SKM-1 treated with dmso at 0.1 percent for 144 hours (cell line): ENCODE results near the gene SMARCC2.
"Not testable (repeated sequence)": the region's sequence is repeated elsewhere in the genome, so short reads cannot be mapped to it uniquely, and the experiment has no call there.

ENCODE experiments used
- DNase-seq: peaks from one replicate; lab custom pipeline; 2025; ENCODE audit not compliant: unreplicated experiment; lab: John Stamatoyannopoulos, UW

SMARCC2 gene

GRCh38 chr12:56165369-56165768, 23.9 kb downstream of the SMARCC2 start:
- no peak for DNase-seq

GRCh38 chr12:56164345-56164729, 24.9 kb downstream of the SMARCC2 start:
- no peak for DNase-seq

DNA sequence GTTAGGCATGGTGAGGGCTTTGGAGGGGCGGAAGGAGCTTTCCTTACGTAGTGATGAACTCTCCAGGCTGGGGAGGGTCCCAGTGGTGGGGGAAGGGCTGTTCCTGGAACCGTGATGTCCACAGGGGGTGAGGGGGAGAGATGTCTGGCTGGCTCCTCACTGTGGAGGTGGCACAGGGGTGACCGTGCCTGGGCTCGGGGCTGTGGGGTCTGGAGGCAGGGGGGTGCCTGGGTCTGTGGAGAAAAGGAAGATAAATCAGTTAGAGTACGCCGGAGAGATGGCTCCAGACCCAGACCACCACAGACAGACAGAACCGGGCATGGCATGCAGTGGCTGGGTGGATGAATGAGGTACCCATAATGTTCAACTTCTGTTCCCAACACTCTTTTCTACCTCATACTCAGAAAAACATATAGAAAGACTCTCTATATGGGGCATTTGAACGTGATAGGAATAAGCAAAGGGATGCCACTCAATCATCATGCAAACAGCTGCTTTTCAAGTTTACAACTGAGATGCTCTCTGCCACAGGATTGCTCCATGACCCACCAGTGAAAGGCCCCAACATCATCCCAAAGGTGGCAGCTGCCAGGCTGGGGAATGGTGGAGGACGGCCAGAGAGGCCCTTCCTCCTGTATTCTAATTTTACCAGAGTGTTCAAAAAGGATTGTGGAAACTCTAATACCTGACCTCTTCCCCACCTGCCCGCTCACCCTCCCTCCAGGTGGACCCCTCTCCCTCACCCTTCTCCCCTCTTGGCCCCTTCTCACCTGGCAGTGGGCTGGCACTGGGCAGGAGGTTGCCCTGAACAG, 25.5 kb downstream of the SMARCC2 start:
- DNase-seq, result no peak

DNA sequence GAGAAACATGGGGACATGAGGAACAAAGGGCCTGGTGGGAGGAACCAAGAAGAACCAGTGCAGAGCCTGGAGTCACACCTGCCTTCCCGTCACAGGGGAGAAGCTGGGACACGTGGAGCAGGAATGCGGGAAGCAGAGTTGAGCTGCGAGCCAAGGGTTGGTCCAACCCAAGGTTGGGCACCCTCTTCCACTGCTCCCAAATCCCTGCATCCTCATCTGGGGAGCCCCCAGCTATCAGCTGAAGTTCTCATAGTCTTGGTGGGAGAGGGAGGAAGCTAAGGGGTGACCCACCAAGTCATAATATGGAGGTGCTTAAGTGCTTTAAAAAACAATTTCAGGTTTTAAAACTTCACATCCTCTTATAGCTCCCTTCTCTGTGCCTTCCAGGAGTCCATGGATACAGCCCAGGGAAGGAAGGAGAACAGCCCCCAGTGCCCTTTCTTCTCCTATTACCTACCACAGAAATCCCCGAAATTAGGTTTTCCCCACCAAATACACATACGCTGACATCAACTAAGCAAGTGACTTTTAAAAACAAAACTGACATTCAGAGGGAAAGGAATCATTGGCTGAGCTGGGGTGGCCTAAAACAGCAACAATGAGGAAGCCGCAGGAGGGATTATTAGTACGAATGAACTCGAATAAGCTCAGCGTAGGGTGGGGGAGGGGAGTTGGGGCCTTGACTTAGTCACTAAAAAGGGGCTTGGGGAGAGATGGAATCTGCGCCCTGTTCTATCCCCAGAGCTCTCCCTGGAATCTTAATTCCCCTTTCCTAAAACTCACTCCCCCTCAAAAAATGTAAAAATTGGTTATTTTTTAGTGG, 26.6 kb downstream of the SMARCC2 start:
- DNase-seq, result no peak

GRCh38 chr12:56161690-56162351, 27.5 kb downstream of the SMARCC2 start:
- no peak for DNase-seq

GRCh38 chr12:56160894-56161689, 28.2 kb downstream of the SMARCC2 start:
- DNase-seq, result no peak

GRCh38 chr12:56160193-56160763, 29.0 kb downstream of the SMARCC2 start:
- DNase-seq, result no peak

GRCh38 chr12:56159482-56160192, 29.6 kb downstream of the SMARCC2 start:
- no peak for DNase-seq

DNA sequence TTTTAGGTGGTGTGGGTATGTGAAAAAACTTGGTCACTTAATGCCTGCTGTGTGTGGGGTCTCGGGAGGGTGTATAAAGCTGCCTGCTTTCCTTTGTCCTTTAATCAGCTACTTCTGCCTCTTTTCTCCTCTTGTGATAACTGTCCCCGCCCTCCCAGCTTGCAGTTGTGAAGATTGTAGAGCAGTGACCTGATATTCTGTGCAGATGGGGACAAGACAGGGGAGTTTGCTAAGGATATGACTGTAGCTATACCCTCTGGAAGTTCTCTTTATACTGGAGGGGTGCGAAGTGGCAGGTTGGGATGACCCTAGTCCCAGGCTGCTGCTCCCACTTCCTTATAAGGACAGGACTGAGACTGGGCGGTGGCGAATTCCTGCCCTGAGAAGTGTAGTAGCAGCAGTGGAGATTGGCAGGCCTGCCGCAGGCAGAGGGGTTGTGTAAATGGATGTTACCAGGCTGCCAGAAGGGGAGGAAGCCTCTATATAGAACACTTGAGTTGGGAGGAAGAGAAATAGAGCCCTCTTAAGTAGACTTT, 30.3 kb downstream of the SMARCC2 start:
- DNase-seq, result no peak

GRCh38 chr12:56158029-56158925, 31.0 kb downstream of the SMARCC2 start, which contains the start of gene MYL6:
Gene MYL6 (plus strand): TSS chr12:56158359. CDS start chr12:56158402, 43 bp downstream.
- DNase-seq, result peak; percentile 84

GRCh38 chr12:56157201-56158028, 31.9 kb downstream of the SMARCC2 start:
- DNase-seq, result peak; percentile 65

DNA sequence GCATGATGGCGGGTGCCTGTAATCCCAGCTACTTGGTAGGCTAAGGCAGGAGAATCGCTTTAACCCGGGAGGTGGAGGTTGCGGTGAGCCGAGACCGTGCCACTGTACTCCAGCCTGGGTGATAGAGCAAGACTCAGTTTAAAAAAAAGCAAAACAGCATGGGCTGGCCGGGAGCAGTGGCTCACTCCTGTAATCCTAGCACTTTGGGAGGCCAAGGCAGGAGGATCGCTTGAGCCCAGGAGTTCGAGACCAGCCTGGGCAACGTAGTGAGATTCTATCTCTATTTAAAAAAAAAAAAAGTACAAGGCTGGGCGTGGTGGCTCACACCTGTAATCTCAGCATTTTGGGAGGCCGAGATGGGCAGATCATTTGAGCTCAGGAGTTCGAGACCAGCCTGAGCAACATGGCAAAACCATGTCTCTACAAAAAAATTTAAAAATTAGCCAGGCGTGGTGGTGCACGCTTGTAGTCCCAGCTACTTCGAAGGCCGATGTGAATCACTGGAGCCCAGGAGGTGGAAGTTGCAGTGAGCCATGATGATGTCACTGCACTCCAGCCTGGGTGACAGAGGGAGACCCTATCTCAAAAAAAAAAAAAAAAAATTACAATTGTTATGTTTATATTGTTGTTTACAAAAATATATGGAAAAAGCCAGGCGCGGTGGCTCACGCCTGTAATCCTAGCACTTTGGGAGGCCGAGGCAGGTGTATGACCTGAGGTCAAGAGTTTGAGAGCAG, 32.7 kb downstream of the SMARCC2 start:
- not testable (repeated sequence) for DNase-seq

DNA sequence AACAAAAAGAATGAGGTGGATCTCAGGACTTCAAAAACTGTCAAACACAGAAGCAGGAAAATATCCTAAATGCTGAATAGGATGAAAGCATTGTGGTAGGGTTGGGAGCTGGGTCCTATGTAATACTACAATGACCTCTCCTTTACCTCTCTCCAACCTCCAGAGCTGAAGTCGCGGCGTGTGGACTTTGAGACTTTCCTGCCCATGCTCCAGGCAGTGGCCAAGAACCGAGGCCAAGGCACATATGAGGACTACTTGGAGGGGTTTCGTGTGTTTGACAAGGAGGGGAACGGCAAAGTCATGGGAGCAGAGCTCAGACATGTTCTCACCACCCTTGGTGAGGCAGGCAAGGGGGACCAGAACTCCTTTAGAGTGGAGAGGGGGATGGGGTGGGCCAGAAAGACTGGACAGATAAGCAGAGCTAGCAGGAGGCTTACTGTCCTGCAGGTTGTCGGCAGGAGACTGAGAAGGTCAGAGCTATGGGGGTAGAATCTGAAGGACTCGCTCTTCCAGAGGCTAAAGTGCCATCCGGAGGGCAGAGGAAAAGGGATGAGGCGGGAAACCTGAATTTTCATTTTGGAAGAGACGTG, 33.9 kb downstream of the SMARCC2 start:
- DNase-seq, result no peak

- no peak for DNase-seq
Observed at GRCh38 chr12:56154818-56155217, 34.5 kb downstream of the SMARCC2 start.

- no peak for DNase-seq
Observed at GRCh38 chr12:56154246-56154771, 35.0 kb downstream of the SMARCC2 start.

- no peak for DNase-seq
Observed at GRCh38 chr12:56153678-56154065, 35.6 kb downstream of the SMARCC2 start.
